SHP77 treated with DMSO at 0.1 percent for 48 hours (cell line): Measurements from ENCODE around the gene CD22.
"Not testable (repeated sequence)": the region's sequence is repeated elsewhere in the genome, so short reads cannot be mapped to it uniquely, and the experiment has no call there.

Experiments
- DNase-seq: peaks from one replicate; lab custom pipeline; 2025; lab: John Stamatoyannopoulos, UW

Gene CD22

DNA sequence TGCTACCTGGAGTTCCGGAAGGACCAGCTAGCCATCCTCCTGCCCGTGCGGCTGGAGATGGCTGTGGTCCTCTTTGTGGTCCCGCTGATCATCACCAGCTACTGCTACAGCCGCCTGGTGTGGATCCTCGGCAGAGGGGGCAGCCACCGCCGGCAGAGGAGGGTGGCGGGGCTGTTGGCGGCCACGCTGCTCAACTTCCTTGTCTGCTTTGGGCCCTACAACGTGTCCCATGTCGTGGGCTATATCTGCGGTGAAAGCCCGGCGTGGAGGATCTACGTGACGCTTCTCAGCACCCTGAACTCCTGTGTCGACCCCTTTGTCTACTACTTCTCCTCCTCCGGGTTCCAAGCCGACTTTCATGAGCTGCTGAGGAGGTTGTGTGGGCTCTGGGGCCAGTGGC lies 30.4 kb downstream of the CD22 start:
- not testable (repeated sequence) for DNase-seq

DNA sequence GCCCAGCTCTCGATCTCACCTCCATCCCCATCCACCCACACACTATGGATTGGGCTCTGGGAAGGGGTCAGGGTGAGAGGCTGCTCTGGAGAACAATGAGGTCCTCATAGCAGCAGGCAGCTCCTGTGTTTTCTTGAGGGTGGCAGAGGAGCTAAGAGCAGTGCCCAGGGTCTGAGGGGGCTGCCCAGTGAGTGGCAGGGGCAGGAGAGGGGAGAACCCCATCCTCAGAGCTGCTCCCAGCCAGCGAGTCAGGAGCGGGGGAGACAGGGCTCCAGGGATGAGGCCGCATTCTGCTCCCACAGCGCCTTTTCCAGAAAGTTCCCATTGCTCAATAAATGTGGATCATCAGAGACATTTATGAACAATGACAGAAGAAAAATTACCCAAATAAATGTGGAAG lies 31.1 kb downstream of the CD22 start:
- not testable (repeated sequence) for DNase-seq

DNA sequence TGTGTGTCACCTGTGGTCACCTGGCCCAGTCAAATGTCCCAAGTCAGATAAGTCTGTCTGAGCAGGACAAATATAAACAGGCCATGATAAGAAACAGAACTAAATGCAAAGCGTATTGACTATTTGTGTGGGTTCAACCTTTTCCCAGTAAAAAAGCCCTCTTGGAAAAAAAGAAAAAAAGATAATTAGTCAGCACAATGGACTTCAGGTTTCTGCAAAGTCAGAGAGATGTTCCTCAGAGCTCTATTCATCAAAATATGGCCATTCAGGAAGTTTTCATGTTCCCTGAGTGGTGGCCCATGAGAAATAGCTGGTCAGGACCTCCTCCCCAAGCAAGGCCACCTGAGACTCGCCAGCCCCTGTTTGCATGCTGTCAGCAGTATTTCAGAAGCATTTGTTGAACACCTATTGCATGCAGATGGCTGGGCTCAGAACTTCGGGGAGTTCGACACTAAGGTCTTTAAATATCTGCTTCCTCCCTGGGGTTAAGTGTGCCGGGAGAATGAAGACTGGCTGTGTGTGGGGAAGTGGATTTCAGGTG lies 32.0 kb downstream of the CD22 start:
- no peak for DNase-seq

DNA sequence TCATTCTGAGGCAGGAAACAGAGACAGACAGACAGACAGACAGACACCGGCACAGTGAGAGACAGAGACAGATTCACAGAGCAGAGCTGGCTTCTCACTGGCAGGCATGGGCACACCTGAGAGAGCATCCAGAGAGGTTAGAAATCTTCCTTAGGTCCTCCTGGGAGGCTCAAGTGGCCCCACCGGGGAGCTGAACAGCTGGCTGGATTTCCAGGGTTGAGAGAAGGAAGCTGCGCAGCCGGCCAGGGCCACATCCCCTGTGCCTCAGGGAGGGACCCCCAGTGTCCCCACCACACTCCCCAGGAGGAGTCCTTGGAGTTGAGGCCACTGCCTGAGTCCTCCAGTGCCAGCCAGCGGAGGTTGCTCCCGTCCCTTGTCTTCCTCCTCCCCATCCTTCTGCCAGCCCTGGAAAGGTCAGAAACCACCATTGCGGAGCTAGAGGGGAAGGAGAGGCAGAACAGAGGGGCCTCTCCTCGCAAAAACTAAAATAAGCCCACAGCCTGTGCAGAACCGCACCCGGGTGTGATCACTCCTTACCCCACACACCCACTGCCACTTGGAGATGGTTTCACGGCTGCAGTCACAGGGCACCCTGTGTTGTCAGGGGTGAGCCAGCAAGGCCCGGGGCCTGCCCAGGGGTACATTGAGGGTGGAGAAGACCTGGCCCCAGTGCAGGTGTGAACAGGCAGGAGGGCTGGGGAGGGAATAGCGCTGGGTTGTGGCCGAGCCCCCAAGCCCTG lies 33.4 kb downstream of the CD22 start:
- no peak for DNase-seq

DNA sequence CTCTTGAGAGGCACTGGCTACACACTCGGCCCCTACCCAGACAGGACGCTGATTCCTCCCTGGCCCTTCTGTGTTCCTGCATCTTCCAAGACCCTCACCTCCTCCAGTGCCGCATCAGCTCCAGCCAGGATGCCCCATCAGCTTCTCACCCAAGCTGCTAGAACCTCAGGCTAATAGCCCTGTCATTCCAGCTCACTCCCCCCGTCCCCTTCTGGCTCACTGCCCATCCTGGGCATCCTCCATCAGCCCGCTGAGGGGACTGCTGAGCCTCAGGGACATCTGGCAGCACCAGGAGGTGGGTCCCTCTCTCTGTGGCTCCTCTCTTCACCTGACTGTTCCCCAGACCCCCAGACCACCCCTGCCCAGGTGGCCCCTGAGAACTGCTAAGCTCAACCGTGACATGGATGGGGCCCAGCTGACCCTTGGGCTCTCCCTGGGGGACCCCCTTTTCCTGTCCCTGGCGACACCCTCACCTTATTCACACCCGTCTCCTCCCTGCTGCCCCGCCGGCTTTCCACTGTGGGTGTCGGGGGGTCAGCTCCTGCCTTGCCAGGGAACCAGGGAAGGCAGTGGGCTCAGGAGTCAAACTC lies 34.1 kb downstream of the CD22 start:
- no peak for DNase-seq

DNA sequence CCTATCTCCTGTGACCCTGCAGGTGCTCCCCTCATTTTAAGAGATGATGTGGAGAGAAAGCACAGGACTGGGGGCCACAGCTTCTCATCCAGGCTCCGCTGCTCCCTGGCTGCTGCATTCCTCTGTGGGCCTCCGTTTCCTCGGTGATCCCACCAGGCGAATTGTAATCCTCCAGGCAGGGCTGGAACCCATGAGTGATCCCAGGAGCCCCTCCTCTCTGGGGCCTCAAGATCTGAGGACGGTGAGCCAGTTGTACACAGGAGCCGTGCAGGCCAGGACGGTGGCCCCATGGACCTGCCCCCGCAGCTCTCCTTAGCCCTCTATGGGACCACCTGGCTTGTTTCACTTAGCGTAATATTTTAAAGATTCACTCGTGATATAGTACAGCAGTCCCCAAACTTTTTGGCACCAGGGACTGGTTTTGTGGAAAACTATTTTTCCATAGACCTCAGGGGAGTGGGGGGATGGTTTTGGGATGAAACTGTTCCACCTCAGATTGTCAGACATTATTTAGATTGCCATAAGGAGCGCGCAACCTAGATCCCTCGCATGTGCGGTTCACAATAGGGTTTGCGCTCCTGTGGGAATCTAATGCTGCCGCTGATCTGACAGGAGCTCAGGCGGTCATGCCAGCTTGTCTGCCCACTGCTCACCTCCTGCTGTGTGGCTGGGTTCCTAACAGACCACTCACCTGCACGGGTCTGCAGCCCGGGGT lies 34.9 kb downstream of the CD22 start:
- no peak for DNase-seq

DNA sequence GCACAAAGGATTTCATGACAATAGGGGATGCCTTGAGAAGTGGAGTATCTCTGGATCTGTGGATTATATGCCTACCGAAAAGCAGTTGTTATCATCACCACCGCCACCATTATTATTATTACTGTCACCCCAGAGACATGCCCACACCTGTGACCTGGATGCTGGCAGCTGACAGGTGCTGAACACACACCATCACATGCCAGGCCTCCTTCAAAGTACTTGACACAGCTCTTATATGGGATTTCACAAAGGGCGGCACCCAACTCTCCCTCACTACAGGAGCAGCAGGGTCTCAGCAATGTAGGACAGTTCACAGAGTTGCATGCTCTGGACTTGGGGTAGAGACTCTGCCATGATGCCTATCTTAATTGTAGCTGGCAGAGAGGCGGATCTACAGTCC lies 36.3 kb downstream of the CD22 start:
- DNase-seq, result no peak

DNA sequence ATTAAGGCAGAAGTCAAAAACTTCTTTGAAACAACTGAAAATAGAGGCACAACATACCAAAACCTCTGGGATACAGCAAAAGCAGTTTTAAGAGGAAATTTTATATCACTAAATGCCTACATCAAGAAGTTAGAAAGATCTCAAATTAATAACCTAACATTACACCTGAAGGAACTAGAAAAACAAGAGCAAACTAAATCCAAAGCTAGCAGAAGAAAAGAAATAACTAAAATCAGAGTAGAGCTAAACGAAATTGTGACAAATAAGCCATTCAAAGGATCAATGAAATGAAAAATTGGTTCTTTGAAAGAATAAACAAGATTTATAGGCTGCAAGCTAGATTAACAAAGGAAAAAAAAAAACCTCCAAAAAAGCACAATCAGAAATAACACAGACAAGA lies 39.4 kb downstream of the CD22 start:
- DNase-seq, result no peak

DNA sequence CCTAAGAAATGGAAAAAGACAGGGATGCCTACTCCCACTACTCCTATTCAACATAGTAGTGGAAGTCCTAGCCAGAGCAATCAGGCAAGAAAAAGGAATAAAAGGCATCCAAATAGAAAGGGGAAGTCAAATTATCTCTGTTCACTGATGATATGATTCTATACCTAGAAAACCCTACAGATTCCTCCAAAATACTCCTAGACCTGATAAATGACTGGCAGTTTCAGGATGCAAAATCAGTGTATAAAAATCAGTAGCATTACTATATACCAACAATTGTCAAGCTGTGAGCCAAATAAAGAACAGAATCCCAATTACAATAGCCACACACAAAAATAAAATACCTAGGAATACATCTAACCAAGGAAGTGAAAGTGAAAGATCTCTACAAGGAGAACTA lies 40.5 kb downstream of the CD22 start:
- no peak for DNase-seq

DNA sequence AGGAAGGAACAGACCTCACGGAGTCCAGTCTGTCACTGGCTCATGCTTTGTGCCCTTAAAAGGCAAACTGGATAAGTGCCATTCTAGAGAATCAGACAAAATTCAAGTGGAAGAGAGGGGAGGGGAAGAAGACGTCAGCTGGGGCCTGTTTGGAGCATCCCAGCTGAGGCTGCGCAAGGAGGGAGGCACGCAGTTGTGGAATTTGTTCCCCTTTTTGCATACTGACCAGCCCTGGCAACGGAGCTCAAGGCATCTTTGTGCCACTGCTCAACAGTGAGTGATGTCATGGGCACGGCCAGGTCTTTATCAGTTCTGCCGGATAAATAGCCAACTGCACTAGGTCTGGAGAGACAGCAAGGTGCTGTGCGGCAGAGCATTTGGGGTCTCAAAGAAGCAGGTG lies 41.7 kb downstream of the CD22 start, which contains the start of gene GPR42:
Gene GPR42, plus strand, starts transcription at position 347 of the 400 bp plus-strand sequence. CDS start 292 bp downstream, outside the sequence.
- DNase-seq, result no peak

DNA sequence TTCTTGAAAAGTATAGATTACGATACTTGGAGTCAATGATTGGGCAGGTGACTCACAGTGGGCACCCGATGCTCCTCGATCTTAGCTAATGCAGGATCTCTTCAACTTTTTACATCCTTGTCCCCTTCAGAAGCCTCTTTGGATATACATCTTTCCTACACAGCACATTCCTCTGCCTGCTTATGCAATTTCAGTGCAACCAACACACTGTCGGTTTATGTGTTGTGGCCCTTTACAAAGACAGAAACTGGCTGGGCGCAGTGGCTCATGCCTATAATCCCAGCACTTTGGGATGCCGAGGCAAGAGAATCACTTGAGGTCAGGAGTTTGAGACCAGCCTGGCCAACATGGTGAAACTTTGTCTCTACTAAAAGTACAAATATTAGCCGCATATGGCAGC lies 44.5 kb downstream of the CD22 start:
- no peak for DNase-seq

DNA sequence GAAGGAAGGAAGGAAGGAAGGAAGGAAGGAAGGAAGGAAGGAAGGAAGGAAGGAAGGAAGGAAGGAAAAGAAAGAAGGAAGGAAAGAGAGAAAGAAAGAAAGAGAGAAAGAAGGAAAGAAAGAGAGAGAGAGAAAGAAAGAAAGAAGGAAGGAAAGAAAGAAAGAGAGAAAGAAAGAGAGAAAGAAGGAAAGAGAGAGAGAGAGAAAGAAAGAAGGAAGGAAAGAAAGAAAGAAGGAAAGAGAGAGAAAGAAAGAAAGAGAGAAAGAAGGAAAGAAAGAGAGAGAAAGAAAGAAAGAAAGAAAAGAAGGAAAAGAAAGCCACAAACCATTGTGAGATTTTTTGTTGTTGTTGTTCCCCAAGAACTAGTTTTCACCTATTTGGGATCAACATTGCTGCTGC lies 45.0 kb downstream of the CD22 start:
- DNase-seq, result not testable (repeated sequence)

DNA sequence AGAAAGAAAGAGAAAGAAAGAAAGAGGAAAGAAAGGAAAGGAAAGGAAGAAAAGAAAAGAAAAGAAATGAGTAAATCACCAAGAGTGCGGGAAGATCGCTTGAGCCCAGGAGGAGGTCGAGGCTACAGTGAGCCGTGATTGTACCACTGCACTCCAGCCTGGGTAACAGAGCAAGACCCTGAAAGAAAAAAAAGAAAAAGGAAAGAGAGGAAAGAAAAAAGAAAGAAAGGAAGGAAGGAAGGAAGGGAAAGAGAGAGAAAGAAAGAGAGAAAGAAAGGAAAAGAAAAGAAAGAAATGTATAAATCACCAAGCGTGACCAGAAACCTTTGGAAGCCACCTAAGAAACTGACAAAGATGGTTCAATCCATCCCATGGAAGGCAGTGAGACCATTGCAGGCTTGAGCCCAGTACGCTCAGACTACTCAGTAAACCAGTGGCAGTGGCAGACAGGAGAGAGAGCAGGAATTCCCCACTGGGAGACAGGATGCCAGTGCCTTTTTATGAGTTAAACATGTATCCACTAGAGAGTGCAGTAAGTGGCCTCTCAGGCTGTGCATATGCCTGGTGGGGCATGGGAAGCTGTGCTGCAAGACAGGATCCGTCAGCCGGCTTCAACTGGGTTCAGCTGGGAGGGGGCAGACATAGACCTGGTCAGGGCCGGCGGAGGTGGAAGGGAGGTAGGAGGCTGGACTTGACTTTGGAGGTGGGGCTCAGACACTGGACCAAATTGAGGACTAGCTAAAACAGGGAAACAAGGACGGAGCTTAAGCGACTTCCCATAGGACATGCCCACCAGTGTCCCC lies 46.7 kb downstream of the CD22 start:
- DNase-seq, result no peak

DNA sequence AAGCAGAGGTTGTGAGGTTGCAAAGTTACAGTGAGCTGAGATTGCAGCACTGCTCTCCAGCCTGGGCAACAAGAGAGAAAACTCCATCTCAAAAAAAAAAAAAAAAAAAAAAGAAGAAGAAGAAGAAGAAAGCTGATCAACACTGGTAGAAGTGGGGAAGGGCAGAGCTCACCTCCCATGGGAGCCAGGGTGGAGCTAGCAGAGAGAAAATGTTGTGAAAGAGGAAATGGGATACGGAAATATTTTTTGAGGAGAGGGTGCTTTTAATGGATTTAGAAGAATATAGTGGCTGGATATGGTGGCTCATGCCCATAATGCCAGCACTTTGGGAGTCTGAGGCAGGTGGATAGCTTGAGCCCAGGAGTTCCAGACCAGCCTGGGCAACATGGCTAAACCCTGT lies 48.7 kb downstream of the CD22 start:
- DNase-seq, result no peak

DNA sequence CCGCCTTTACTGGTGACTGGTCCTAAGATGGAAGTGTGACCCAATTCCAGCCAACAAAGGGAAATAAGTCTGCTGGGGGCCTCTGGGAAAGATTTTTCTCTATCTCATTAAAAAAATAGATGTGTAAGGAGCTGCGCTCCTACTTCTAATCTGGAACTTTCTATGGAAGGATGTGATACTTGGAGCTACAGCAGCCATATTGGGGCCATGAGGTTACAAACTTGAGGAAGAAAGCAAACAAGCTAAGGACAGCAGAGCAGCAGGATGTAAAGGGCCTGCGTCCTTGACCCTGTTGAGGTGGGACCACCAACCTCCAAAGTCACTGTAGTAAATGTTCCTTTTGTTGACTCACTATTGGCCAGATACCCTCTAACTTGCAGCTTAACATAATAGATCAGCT lies 49.4 kb downstream of the CD22 start:
- no peak for DNase-seq

DNA sequence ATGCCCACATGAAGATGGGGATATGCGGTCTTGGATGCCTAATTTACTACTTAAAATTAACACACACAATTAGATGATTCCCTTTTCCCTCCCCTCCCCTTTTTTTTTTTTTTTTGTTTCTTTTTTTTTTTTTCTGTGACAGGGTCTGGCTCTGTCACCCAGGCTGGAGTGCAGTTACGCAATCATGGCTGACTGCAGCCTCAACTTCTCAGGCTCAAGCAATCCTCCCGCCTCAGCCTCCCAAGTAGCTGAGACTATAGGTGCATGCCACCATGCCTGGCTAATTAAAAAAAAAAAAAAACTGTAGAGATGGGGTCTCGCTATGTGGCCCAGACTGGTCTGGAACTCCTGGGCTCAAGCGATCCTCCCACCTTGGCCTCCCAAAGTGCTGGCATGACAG lies 50.6 kb downstream of the CD22 start:
- DNase-seq, result not testable (repeated sequence)

DNA sequence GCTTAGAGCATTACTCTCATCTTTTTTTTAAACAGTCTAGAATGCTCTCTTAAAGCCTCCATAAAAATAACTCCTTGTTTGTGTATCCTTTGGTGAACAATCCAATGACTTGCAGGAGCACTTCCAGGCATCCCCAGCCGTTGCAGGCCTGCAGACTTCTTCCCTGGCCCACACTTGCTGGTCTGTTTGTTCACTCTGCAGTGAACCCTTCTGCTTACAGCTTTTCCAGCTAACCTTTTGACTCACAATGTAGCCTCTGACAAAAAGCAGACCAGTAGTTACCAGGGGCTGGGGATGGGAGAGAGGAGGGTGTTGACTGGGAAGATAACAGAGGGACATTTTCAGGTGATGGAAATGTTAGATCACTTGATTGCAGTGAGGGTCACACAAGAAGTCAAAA lies 51.0 kb downstream of the CD22 start:
- DNase-seq, result no peak

DNA sequence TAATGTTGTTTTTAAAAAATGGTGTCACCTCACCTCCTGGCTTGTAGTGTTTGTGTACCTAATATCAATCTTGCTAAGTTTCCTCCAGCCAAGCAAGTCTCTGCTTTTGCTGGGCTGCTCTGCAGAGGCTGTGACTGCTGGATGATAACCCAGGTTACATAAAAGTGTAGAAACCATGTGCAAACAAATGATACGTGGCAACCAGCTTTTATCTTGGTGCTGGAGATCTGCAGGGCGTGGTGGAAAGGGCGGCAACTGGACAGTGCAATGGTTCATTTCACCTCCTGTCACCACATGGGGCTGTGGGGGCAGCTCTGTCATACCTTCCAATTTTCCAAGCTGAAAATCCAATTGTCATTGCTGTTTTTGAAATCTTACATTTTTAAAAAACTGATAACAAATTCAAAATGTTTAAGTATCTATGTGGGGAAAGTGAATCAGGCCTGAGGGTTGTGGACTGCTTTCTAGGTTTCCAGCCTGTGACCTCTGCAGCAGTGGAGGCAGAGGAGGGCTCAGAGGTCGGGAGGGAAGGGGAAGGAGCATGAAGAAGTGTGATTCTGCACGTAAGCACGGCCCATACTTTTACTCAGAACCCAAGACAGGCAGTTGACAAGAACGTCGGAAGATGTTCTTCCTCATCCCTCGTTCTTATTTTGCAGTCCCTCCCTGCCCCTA lies 51.6 kb downstream of the CD22 start:
- DNase-seq, result no peak

DNA sequence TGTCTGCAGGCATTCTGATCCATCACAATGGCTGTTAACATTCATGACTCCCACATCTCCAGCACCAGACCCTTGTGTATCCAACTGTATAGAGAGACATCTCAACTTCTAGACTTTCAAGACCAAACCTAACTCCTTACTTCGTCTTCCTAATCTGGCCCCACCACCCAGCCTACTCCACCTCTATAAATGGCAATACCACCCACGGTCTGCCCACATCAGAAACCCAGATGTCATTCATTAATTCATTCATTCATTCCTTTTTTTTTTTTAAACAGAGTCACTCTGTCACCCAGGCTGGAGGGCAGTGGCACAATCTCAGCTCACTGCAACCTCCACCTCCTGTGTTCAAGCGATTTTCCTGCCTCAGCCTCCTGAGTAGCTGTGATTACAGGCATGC lies 52.3 kb downstream of the CD22 start:
- no peak for DNase-seq

DNA sequence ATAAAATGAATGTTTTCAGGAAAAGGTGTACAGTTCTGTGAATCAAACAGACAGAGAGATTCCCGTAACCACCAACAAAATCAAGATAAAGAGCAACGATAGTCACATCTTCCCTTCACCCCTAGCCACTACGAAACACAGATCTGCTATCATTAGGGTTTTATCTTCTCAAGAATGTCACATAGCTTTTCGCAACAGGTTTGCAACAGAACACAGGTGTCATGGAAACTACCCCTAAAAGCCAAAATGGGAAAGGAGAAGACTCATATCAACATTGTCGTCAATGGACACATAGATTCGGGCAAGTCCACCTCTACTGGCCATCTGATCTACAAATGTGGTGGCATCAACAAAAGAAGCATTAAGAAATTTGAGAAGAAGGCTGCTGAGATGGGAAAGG lies 52.9 kb downstream of the CD22 start:
- DNase-seq, result no peak

DNA sequence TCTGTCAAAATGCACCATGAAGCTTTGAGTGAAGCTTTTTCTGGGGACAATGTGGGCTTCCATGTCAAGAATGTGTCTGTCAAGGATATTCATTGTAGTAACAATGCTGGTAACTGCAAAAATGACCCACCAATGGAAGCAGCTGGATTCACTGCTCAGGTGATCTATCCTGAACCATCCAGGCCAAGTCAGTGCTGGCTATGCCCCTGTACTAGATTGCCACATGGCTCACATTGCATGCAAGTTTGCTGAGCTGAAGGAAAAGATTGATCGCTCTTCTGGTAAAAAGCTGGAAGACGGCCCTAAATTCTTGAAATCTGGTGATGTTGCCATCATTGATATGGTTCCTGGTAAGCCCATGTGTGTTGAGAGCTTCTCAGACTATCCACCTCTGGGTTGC lies 54.5 kb downstream of the CD22 start:
- no peak for DNase-seq
